HG03520 (cell line): ENCODE data around the gene NUDT16.
A peak's percentile ranks its signal among the peaks of the same experiment; 100 is the strongest.
"Not testable (repeated sequence)": the region's sequence is repeated elsewhere in the genome, so short reads cannot be mapped to it uniquely, and the experiment has no call there.

ENCODE experiments used
- ATAC-seq: cut with Tn5 transposase; IDR thresholded peaks from one replicate; pipeline ENCODE4 v1.9.1; 2021; ENCODE audit warnings: mild to moderate bottlenecking, moderate library complexity; ENCODE audit not compliant: unreplicated experiment

Gene NUDT16

DNA sequence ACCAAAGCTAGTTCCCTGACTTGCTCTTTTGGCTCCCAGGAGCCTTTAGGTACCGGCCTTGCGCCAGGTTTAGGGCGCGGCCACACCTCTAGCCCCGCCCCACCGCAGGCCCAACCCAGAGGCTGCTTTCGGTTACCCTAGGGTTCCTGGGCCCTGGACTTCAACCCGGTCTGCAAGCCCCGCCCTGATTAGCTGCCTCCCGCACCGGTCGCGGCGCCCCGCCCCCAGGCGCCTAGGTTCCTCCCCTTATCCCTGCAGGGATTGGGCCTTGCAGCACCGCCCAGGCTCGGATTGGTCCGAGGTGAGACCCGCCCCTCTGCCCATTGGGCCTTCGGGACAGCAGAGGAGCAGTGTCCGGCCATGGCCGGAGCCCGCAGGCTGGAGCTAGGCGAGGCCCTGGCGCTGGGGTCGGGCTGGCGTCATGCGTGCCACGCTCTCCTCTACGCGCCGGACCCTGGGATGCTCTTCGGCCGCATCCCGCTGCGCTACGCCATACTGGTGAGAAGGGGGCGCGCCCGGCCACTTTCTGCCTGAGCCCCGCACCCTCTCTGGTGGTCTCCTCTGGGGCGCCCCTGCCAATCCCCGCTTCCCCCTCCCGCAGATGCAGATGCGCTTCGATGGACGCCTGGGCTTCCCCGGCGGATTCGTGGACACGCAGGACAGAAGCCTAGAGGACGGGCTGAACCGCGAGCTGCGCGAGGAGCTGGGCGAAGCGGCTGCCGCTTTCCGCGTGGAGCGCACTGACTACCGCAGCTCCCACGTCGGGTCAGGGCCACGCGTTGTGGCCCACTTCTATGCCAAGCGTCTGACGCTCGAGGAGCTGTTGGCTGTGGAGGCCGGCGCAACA, at the start of gene NUDT16:
Gene NUDT16, plus strand, starts transcription at position 330 of the 847 bp plus-strand sequence. Its CDS starts 31 bp downstream, at position 361.
- ATAC-seq, result peak; percentile 97

- no peak for ATAC-seq
Measured at GRCh38 chr3:131338948-131339640, 42.5 kb upstream of the NUDT16 start.

GRCh38 chr3:131341761-131342160, 39.8 kb upstream of the NUDT16 start:
- ATAC-seq, result no peak

GRCh38 chr3:131348911-131349310, 32.7 kb upstream of the NUDT16 start:
- no peak for ATAC-seq

DNA sequence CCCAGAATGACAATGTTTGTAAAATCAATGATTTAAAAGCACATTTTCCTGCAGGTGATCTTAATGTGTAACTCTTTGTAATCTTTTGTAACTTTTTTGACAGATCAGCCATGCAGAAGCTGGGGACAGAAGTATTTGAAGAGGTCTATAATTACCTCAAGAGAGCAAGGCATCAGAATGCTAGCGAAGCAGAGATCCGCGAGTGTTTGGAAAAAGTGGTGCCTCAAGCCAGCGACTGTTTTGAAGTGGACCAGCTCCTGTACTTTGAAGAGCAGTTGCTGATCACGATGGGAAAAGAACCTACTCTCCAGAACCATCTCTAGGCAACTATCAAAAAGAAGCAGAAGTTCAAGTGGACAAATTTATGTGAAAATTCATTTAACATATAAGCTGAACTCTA, 32.1 kb upstream of the NUDT16 start:
- ATAC-seq, result no peak

GRCh38 chr3:131349946-131350347, 31.6 kb upstream of the NUDT16 start:
- no peak for ATAC-seq

DNA sequence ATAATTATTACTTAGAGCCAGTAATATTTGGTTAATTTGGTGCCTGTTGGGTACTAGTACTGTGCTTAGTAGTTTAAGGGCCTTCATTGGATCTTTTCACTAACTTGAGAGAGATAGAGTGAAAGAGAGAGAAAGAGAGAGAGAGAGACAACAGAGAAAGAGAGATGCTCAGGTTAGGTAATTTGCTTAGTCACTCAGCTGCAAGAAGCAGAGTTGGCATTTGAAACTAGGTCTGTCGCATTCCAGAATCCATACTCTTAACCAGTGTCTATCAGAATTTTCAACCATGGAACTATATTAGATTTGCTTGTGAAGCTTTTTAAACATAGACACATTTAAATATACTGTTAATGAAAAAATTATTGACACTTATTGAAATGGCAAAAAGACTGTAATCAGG, 31.1 kb upstream of the NUDT16 start:
- no peak for ATAC-seq

- no peak for ATAC-seq
Measured at GRCh38 chr3:131353016-131353877, 28.3 kb upstream of the NUDT16 start.

DNA sequence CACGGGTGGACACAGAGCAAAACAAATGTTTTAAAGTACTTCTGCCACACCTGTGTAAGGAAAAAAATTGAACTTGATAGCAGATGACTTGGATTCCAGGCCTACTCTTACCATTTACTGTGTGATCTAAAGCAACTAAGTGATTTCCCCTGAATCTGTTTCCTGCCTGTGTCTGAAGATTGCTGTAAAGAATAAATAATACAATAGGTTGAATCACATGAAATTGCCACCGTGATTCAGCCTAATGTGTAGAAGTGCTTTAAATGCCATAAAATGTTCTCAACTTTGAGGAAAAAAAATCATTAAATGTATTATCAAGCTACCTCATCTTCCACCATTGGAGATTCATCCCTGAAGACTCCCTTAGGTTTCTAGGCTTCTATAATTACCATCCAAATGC, 27.6 kb upstream of the NUDT16 start:
- ATAC-seq, result no peak

DNA sequence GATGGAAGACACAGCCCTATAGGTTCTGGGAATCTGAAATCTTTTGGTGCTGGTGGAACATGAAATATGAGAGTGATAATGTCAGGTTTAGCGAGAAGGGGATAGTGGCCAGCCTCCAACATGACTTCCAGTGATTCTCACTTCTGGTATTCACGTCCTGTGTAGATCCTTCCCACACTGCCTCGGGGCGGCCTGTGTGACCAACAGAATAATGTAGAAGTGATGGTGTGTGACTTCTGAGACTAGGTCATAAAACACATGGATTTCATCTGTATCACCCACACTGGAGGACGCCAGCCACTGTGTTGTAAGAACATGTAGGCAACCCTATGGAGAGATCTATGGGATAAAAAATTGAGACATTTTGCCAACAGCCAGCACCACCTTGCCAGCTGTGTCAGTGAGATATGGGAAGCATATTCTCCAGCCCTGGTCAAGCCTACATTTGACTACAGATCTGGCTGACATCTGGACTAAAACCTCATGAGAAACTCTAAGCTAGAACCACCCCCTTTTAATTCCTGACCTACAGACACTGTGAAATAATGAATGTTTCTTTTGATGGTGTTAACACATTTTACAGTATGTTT, 25.5 kb upstream of the NUDT16 start:
- no peak for ATAC-seq

GRCh38 chr3:131357275-131357674, 24.3 kb upstream of the NUDT16 start:
- ATAC-seq, result no peak

DNA sequence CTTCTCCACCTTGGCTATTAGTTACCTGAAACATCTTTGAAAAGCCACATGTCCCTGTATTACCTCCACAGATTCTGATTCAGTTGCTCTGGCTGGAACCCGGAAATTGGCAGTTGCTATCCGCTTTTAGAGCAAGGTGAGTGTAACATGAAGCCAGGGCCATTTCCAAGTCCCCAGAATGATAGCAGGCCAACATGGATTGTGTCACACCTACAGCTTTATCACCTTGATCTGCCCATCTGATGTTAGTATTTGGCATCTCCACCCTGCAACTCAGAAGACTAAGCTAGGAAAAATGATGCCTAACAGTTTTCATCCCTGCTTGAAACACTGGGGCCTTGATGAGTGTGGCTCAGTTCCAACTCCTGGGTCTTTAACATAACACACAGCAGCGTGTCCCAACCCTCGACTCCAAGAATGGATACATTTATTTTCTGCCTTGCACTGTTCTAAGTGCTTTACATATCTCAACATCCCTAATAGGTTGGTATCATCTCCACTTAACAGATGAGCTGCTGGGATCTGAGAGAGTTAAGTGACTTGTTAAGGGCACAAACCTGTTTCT, 21.3 kb upstream of the NUDT16 start:
- no peak for ATAC-seq

GRCh38 chr3:131361066-131361463, 20.5 kb upstream of the NUDT16 start:
- ATAC-seq, result not testable (repeated sequence)

DNA sequence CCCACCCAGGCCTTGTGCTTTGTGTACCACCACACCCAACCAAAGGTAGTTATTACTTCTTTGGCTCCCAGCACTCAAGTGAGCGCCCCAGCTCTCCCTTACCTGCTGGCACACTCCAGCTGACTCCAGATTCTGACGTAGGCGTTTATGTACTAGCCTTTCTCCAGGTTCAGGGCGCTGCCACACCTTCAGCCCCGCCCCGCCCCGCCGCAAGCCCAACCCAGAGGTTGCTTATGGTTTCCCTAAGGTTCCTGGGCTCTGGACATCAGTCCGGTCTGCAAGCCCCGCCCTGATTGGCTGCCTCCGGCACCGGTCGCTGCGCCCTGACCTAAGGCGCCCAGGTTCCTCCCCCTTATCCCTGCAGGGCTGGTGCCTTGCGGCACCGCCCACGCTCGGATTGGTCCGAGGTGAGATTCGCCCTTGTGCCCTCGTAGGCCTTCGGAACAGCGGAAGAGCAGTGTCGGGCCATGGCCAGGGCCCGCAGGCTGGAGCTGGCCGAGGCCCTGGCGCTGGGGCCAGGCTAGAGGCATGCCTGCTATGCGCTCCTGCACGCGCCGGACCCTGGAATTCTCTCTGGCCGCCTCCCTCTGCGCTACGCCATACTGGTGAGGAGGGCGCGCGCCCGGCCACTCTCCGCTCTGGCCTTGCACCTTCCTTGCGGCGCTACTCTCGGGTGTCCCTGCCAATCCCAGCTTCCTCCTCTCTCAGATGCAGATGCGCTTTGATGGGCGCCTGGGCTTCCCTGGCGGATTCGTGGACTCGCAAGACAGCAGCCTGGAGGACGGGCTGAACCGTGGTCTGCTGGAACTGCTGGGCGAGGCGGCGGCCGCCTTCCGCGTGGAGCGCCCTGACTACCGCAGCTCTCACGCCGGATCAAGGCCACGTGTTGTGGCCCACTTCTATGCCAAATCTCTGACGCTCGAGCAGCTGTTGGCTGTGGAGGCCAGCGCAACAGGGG, 19.8 kb upstream of the NUDT16 start:
- ATAC-seq, result peak; percentile 95

DNA sequence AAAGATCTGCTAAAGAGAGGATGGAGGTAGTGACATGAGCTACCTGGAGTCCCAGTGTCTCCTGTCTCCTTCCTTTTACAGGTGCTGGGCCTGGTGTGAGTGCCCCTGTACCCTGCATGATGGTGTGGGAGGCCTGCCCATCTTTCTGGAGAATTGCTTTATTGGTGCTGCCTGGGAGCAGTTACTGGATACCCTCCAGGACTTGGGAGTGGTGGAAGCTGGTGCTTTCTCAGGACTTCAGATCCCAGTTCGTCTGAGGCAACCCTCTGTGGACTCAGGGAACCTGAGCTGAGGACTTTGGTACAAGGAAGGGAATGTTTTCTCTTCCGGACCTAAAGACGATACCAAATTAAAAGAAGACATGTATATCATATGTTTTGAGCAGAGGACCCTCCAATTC, 18.3 kb upstream of the NUDT16 start:
- no peak for ATAC-seq

DNA sequence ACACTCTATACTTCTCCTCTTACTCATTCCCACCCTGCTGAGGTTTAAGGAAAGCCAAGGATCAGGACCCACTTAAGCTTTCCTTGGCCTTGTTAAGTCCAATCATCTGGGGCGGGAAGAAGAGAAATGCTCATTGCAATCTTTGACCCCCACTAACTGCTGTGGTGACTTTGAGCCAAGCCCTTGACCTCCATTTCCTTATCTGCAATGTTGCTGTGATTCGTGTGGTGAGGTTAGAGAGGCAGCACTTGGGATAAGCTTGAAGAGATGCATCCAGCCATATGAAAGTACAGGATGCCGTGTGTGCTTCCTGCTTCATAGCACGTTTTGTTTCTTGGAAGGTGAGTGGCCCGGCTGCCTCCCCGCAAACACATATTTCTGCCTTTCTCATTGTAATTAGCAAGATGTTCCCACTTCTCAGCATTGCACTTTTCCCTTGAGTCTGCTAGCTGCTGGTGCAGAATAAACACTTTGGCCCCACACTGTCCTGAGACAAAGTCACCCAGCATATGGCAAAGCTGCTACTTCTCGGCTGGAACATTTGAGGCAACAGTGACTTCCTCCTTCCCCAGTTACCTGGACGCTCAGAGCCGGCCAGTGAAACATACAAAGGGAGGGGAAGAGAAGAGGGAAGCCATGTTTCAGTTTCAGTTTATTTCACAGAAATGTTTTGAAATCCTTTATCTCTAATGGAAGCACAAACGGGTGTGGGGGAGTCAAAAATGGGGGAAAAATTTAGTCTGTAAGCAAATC, 10.5 kb upstream of the NUDT16 start:
- ATAC-seq, result no peak

DNA sequence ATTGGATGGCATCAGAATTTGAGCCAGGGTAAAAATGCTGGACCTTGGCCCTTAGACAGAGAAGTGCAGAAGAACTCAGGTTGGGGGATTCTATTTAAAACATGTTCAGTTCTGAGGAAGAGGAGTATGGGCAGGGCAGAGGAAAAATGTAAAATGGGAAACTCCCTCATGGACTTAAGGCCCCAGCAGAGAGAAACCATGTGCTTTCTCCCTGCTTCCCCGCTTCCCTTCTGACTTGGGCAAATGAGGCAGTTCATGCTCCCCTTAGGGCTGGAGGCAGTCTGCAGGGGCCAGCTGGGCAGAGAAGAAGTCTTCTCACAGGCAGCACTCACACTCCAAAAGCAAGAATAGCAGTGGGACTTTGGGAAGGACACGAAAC, 9.9 kb upstream of the NUDT16 start:
- no peak for ATAC-seq

GRCh38 chr3:131374741-131375140, 6.8 kb upstream of the NUDT16 start:
- ATAC-seq, result no peak
